GM12878 (cell line): ENCODE data around the gene GALT. TPM values are rescaled to one million over a fixed set of nuclear protein-coding genes. Genes with fewer than 3 reads are reported as not detected.

Experiments
- ATAC-seq: fragments of 200-7000 bp; cut with Tn5 transposase; 3 replicates; pipeline ENCODE4 v1.9.1; 2020; ENCODE audit warnings: mild to moderate bottlenecking, moderate library complexity
- BruUV-seq: library from RNA; stranded (reverse); fragments of 400-500 nt; replicated peaks from 2 replicates; lab custom pipeline; 2021; lab: Mats Ljungman, UMichigan
- CTCF ChIA-PET: fragments of 300-600 bp; sonication (Branson Sonifier 250); formaldehyde crosslinking; extraction: SDS; loops from one replicate; lab custom pipeline; 2021; ENCODE audit warnings: inconsistent platforms; lab: Yijun Ruan, JAX
- POLR2A ChIA-PET: fragments of 350-600 bp; formaldehyde crosslinking; extraction: SDS; loops from one replicate; lab custom pipeline; 2021; ENCODE audit warnings: inconsistent platforms; lab: Charles Lee
- RAD21 ChIA-PET: fragments of 300-600 bp; sonication (Branson Sonifier 250); formaldehyde crosslinking; loops from one replicate; lab custom pipeline; 2023; ENCODE audit warnings: antibody characterized with exemption; ENCODE audit not compliant: unreplicated experiment; lab: Charles Lee
- SMC1A ChIA-PET: fragments of 300-600 bp; sonication (Branson Sonifier 250); formaldehyde crosslinking; loops from one replicate; lab custom pipeline; 2023; ENCODE audit not compliant: unreplicated experiment, uncharacterized antibody; lab: Charles Lee
- DNase-seq: peaks from one replicate; pipeline ENCODE4 v3.0.0-alpha.2; 2011; ENCODE audit warnings: low read depth, low spot score
- FAIRE-seq: peaks from 3 replicates; lab custom pipeline; 2011; peaks lifted over from hg19 to GRCh38; lab: Jason Lieb, UNC
- H2AFZ ChIP-seq: 2 replicates; pipeline ENCODE4 v1.6.0; 2011; ENCODE audit warnings: low read depth, low read length, control low read depth; ENCODE audit not compliant: control insufficient read depth
- H3K27ac ChIP-seq: 2 replicates; pipeline ENCODE4 v1.5.1; 2011; ENCODE audit warnings: control low read depth; ENCODE audit not compliant: control insufficient read depth, insufficient read depth
- H3K27me3 ChIP-seq, 2 experiments: replicated peaks in 1 of 2; 2 replicates each; pipeline versions ENCODE4 v1.6.0 to v1.6.1; 2011; ENCODE audit warnings: low read length in 1 of 2; ENCODE audit not compliant: control insufficient read depth in 2 of 2, insufficient read depth in 2 of 2
- H3K36me3 ChIP-seq, 2 experiments: 2 replicates each; pipeline ENCODE4 v1.5.1; 2011; ENCODE audit warnings: low read length in 1 of 2; ENCODE audit not compliant: control insufficient read depth in 2 of 2, insufficient read depth in 2 of 2
- H3K4me1 ChIP-seq: 2 replicates; pipeline ENCODE4 v1.6.1; 2011; ENCODE audit warnings: mild to moderate bottlenecking, low read length, moderate library complexity, mixed read lengths; ENCODE audit not compliant: control insufficient read depth, insufficient read depth
- H3K4me2 ChIP-seq: 2 replicates; pipeline ENCODE4 v1.6.0; 2011; ENCODE audit warnings: control low read depth; ENCODE audit not compliant: control insufficient read depth, insufficient read depth
- H3K4me3 ChIP-seq: fragments of 200-600 bp; sonication (generic); 2 replicates; pipeline ENCODE4 v1.5.1; 2016
- H3K79me2 ChIP-seq: 2 replicates; pipeline ENCODE4 v1.6.0; 2011; ENCODE audit warnings: low read length; ENCODE audit not compliant: control insufficient read depth, insufficient read depth
- H3K9ac ChIP-seq: 2 replicates; pipeline ENCODE4 v1.8.0; 2011; ENCODE audit warnings: low read length, control low read depth, mixed read lengths; ENCODE audit not compliant: control insufficient read depth, insufficient read depth
- H3K9me3 ChIP-seq: replicated peaks from 3 replicates; pipeline ENCODE4 v1.5.1; 2011; ENCODE audit warnings: mild to moderate bottlenecking, low read length; ENCODE audit not compliant: control insufficient read depth, insufficient read depth
- H4K20me1 ChIP-seq: 2 replicates; pipeline ENCODE4 v1.6.0; 2011; ENCODE audit not compliant: control insufficient read depth, insufficient read depth
- BMI1 ChIP-seq: fragments of 450-650 bp; IDR thresholded peaks from 2 replicates; pipeline ENCODE4 v1.6.1; 2016; ENCODE audit warnings: mild to moderate bottlenecking, moderate library complexity, borderline replicate concordance
- CUX1 ChIP-seq: IDR thresholded peaks from 2 replicates; pipeline ENCODE4 v1.6.1; 2012; ENCODE audit warnings: improper control_type of control experiment, low read depth, low read length; ENCODE audit not compliant: insufficient replicate concordance
- EZH2 ChIP-seq: IDR thresholded peaks from 2 replicates; pipeline ENCODE4 v1.6.1; 2012; ENCODE audit warnings: low read depth, mild to moderate bottlenecking, control low read depth, inconsistent platforms, low read length, borderline replicate concordance; ENCODE audit not compliant: control insufficient read depth
- HSF1 ChIP-seq: fragments of 150-350 bp; IDR thresholded peaks from 2 replicates; pipeline ENCODE4 v1.6.1; 2014; ENCODE audit warnings: mild to moderate bottlenecking, low read depth, low read length
- USF1 ChIP-seq: IDR thresholded peaks from 2 replicates; pipeline ENCODE4 v1.6.1; 2011; ENCODE audit warnings: borderline replicate concordance, low read depth, mild to moderate bottlenecking, moderate library complexity, mixed read lengths, low read length; ENCODE audit not compliant: insufficient read depth; ENCODE audit errors: extremely low read length
- WRNIP1 ChIP-seq: IDR thresholded peaks from 2 replicates; pipeline ENCODE4 v1.6.1; 2011; ENCODE audit warnings: low read depth, low read length, improper control_type of control experiment, borderline replicate concordance
- ZNF274 ChIP-seq: IDR thresholded peaks from one replicate; pipeline ENCODE4 v1.8.0; 2011; ENCODE audit not compliant: insufficient read length, insufficient read depth
- ZZZ3 ChIP-seq: IDR thresholded peaks from 2 replicates; pipeline ENCODE4 v1.6.1; 2011; ENCODE audit warnings: low read depth; ENCODE audit not compliant: control insufficient read depth, insufficient read length
- WGBS: methylation state at CpG from one replicate; pipeline ENCODE4 v1.1.6; 2016; ENCODE audit warnings: low lambda C conversion rate; ENCODE audit not compliant: insufficient replicate concordance, insufficient coverage; ENCODE audit errors: missing lambda C conversion rate; 5-methylcytosine and 5-hydroxymethylcytosine counted together
- in situ Hi-C: fragments of 300-500 bp; cut with MboI; formaldehyde crosslinking; loops from 9 replicates; pipeline ENCODE4 v1.14.3; 2018; ENCODE audit warnings: mixed read lengths
- intact Hi-C: fragments of 100-400 bp; cut with micrococcal nuclease; formaldehyde crosslinking; loops from one replicate; pipeline ENCODE4 v1.14.2; 2022; ENCODE audit not compliant: unreplicated experiment
- polyA plus RNA-seq, 11 experiments: library from polyadenylated mRNA; depleted of rRNA in 4 of 11; unstranded in 6 of 11; stranded (reverse) in 5 of 11; fragments of >200 nt; fragmentation: Nextera tagmentation in 4 of 11; fragmentation: Illumina TruSeq in 1 of 11; extraction: Ambion mirVana in 4 of 11; extraction: Trizol in 1 of 11; gene quantifications; 1 replicate in 1 of 11; 2 replicates in 10 of 11; pipeline versions ENCODE4 v1.2.1 to v1.2.3, GENCODE V29; 2011 to 2016; ENCODE audit warnings: inconsistent platforms in 2 of 11, missing spikeins in 2 of 11, low read depth in 1 of 11
- total RNA-seq, 4 experiments: library from RNA; depleted of rRNA in 3 of 4; stranded (reverse); fragments of >200 nt in 3 of 4; fragmentation: Illumina TruSeq in 1 of 4; extraction: Trizol in 1 of 4; gene quantifications; 2 replicates each; pipeline versions ENCODE4 v1.2.1 to v1.2.3, GENCODE V29; 2013 to 2021

The GALT gene
- total and polyA plus RNA-seq, 10 of the 15 experiments (the other 5 are each of a cell fraction or from before 2014, with no cell fraction given): 9.3 to 34.1 (median 26.9) TPM

- H3K79me2 ChIP-seq: peaks cover 17% of the 10 kb centered on the region
- H3K4me2 ChIP-seq: no peak overlapping the region
- no peak overlapping the region for H2AFZ ChIP-seq
- intact Hi-C loops: no loop called here
- ChIA-PET CTCF (interaction anchor here (4.0 to 5.9 kb wide), 2 partner anchors 13 to 15 kb away, joined by 23 to 103 read pairs; partner anchors contain the start of gene SIGMAR1), SMC1A (no interaction called here), RAD21 (interaction anchor here (0.6 to 3.0 kb wide), 3 partner anchors 11 to 14 kb away, joined by 3 to 14 read pairs (median 5); partner anchors contain the start of gene SIGMAR1), POLR2A (interaction anchor here (0.6 to 3.4 kb wide), 4 partner anchors 8 to 455 kb away, joined by 3 to 25 read pairs (median 4); partner anchors contain the start of gene SIGMAR1)
- in situ Hi-C loops: no loop called here
- no peaks in the 10 kb centered on the region for H3K27me3 ChIP-seq
- no peak overlapping the region for H3K27ac ChIP-seq
- TF ChIP-seq ZNF274 (no peak), BMI1 (no peak), HSF1 (no peak), USF1 (no peak), WRNIP1 (no peak), ZZZ3 (no peak), CUX1 (no peak), EZH2 (no peak)
- no peak overlapping the region for H3K4me3 ChIP-seq
- ATAC-seq (no peak), FAIRE-seq (no peak), DNase-seq (no peak)
- no TSS peak for BruUV-seq
- WGBS: 86% methylated on average over 8 of the region's 8 CpGs
- no peak overlapping the region for H3K9ac ChIP-seq
- H3K4me1 ChIP-seq: peaks cover 19% of the 10 kb centered on the region
- no peaks in the 10 kb centered on the region; the same call in 1 of the 2 replicates for H4K20me1 ChIP-seq
- no peaks in the 10 kb centered on the region for H3K9me3 ChIP-seq
- H3K36me3 ChIP-seq: peaks cover 2 to 13% of the 10 kb centered on the region in 2 experiments; a peak in 3 of 4 replicates
Observed at GRCh38 chr9:34648673-34649072, 2.2 kb downstream of the GALT start.
